HCT116 (cell line): Measurements from ENCODE around the gene CYB5A. TPM values are rescaled to one million over a fixed set of nuclear protein-coding genes. Genes with fewer than 3 reads are reported as not detected.

Experiments used
- ATAC-seq: fragments of 200-7000 bp; cut with Tn5 transposase; 2 replicates; pipeline ENCODE4 v1.9.1; 2020; ENCODE audit warnings: mild to moderate bottlenecking, moderate library complexity
- BruUV-seq: library from RNA; stranded (reverse); fragments of 400-500 nt; replicated peaks from 2 replicates; lab custom pipeline; 2021; lab: Mats Ljungman, UMichigan
- CTCF ChIA-PET: fragments of 300-600 bp; sonication (Branson Sonifier 250); formaldehyde crosslinking; loops from one replicate; lab custom pipeline; 2021; ENCODE audit warnings: antibody characterized with exemption; lab: Charles Lee
- POLR2A ChIA-PET: fragments of 300-600, 350-600 bp; sonication (Branson Sonifier 250); formaldehyde crosslinking; loops from one replicate; lab custom pipeline; 2021; ENCODE audit warnings: antibody characterized with exemption; lab: Charles Lee
- RAD21 ChIA-PET, 2 experiments: fragments of 300-600 bp; sonication (Branson Sonifier 250); formaldehyde crosslinking; loops; one replicate each; lab custom pipeline; 2023; ENCODE audit warnings: low total read pairs in 2 of 2; ENCODE audit not compliant: uncharacterized antibody in 2 of 2, unreplicated experiment in 2 of 2, low non-redundant PET in 1 of 2; lab: Charles Lee
- DNase-seq: peaks from one replicate; pipeline ENCODE4 v3.0.0-alpha.2; 2010; ENCODE audit warnings: low read depth, low spot score
- H2AFZ ChIP-seq: fragments of 200-600 bp; shearing (Covaris generic), sonication (generic); 2 replicates; pipeline ENCODE4 v1.6.1; 2017; ENCODE audit warnings: low read depth, mixed run types, mixed read lengths, antibody characterized with exemption, low read length; ENCODE audit not compliant: poor library complexity, severe bottlenecking
- H3K27ac ChIP-seq: 2 replicates; pipeline ENCODE4 v1.5.1; 2012; ENCODE audit warnings: low read depth, low read length
- H3K27me3 ChIP-seq: fragments of 200-600 bp; sonication (generic); 2 replicates; pipeline ENCODE4 v1.6.1; 2016; ENCODE audit warnings: mixed run types, low read length, mixed read lengths; ENCODE audit not compliant: insufficient read depth
- H3K36me3 ChIP-seq, 2 experiments: fragments of 200-500 bp in 1 of 2; fragments of 200-600 bp in 1 of 2; sonication (Bioruptor generic) in 1 of 2; sonication (generic) in 1 of 2; 2 replicates each; pipeline versions ENCODE4 v1.5.1 to v1.6.1; 2014 to 2016; ENCODE audit warnings: low read length in 2 of 2, inconsistent platforms in 1 of 2, mixed read lengths in 1 of 2, mixed run types in 1 of 2; ENCODE audit not compliant: insufficient read depth in 2 of 2, control insufficient read depth in 1 of 2
- H3K4me1 ChIP-seq, 2 experiments: fragments of 200-600 bp in 1 of 2; sonication (generic) in 1 of 2; 2 replicates each; pipeline versions ENCODE4 v1.5.1 to v1.6.1; 2012 to 2017; ENCODE audit warnings: low read length in 2 of 2, inconsistent platforms in 1 of 2, mild to moderate bottlenecking in 1 of 2, mixed read lengths in 1 of 2, mixed run types in 1 of 2, moderate library complexity in 1 of 2; ENCODE audit not compliant: insufficient read depth in 2 of 2, control insufficient read depth in 1 of 2
- H3K4me2 ChIP-seq: fragments of 200-600 bp; sonication (generic); 2 replicates; pipeline ENCODE4 v1.6.1; 2017; ENCODE audit warnings: mixed run types, low read length, mixed read lengths
- H3K4me3 ChIP-seq, 2 experiments: fragments of 200-600 bp in 1 of 2; sonication (generic) in 1 of 2; replicated peaks in 1 of 2; 2 replicates each; pipeline ENCODE4 v1.5.1; 2011 to 2016; ENCODE audit warnings: low read length in 2 of 2, control low read depth in 1 of 2, low read depth in 1 of 2, mild to moderate bottlenecking in 1 of 2, mixed read lengths in 1 of 2, mixed run types in 1 of 2
- H3K79me2 ChIP-seq: fragments of 200-600 bp; sonication (generic); 2 replicates; pipeline ENCODE4 v1.6.1; 2017; ENCODE audit warnings: mild to moderate bottlenecking, mixed run types, low read length, moderate library complexity, mixed read lengths; ENCODE audit not compliant: insufficient read depth
- H3K9ac ChIP-seq: fragments of 200-600 bp; sonication (generic); 2 replicates; pipeline ENCODE4 v1.6.1; 2016; ENCODE audit warnings: low read length, mixed read lengths
- H3K9me2 ChIP-seq: fragments of 200-600 bp; sonication (generic), shearing (Covaris generic); 2 replicates; pipeline ENCODE4 v1.6.1; 2017; ENCODE audit warnings: mixed run types, mild to moderate bottlenecking, moderate library complexity; ENCODE audit not compliant: insufficient read depth
- H3K9me3 ChIP-seq, 2 experiments: fragments of 200-500 bp in 1 of 2; fragments of 200-600 bp in 1 of 2; sonication (Bioruptor generic) in 1 of 2; sonication (generic) in 1 of 2; 2 replicates each; pipeline ENCODE4 v1.6.1; 2014 to 2017; ENCODE audit warnings: low read length in 2 of 2, mixed read lengths in 2 of 2, inconsistent platforms in 1 of 2, low read depth in 1 of 2, mild to moderate bottlenecking in 1 of 2, mixed run types in 1 of 2, moderate library complexity in 1 of 2; ENCODE audit not compliant: control insufficient read depth in 1 of 2, insufficient read depth in 1 of 2
- H4K20me1 ChIP-seq: fragments of 200-600 bp; sonication (generic), shearing (Covaris generic); 2 replicates; pipeline ENCODE4 v1.6.1; 2017; ENCODE audit warnings: mixed run types, mild to moderate bottlenecking, moderate library complexity; ENCODE audit not compliant: insufficient read depth
- CBX3 ChIP-seq: IDR thresholded peaks from 2 replicates; pipeline ENCODE4 v1.6.1; 2012; ENCODE audit warnings: low read depth
- EZH2 ChIP-seq: fragments of 200-600 bp; sonication (generic); IDR thresholded peaks from 2 replicates; pipeline ENCODE4 v1.6.1; 2017; ENCODE audit warnings: antibody characterized with exemption, mixed run types
- EZH2phosphoT487 ChIP-seq: fragments of 200-600 bp; IDR thresholded peaks from 2 replicates; pipeline ENCODE4 v1.6.1; 2018; ENCODE audit warnings: antibody characterized with exemption, borderline replicate concordance
- FOSL1 ChIP-seq: IDR thresholded peaks from 2 replicates; pipeline ENCODE4 v1.6.1; 2012; ENCODE audit warnings: low read depth
- POLR2A ChIP-seq: IDR thresholded peaks from 2 replicates; pipeline ENCODE4 v1.7.0; 2011; ENCODE audit warnings: borderline replicate concordance; ENCODE audit not compliant: insufficient read depth, insufficient read length; ENCODE audit errors: extremely low read depth
- ZFX ChIP-seq: fragments of 450-650 bp; IDR thresholded peaks from 2 replicates; pipeline ENCODE4 v1.6.1; 2017
- ZNF274 ChIP-seq: fragments of 200-500 bp; sonication (Bioruptor generic); IDR thresholded peaks from 2 replicates; pipeline ENCODE4 v1.6.1; 2014; ENCODE audit warnings: mild to moderate bottlenecking, low read depth, low read length, inconsistent platforms
- intact Hi-C: fragments of 100-400 bp; cut with micrococcal nuclease; formaldehyde crosslinking; loops from 2 replicates; pipeline ENCODE4 v1.10.0; 2022
- total RNA-seq: library from RNA; stranded (reverse); gene quantifications from one replicate; pipeline ENCODE4 v1.2.1, GENCODE V29; 2021; ENCODE audit not compliant: unreplicated experiment
- TF ChIP-seq, protein P1 (sequence below): IDR thresholded peaks from 2 replicates; pipeline ENCODE4 v1.6.1; 2012

CYB5A gene
- total RNA-seq, 1 experiment from 2014 or later: 37.7 TPM

DNA sequence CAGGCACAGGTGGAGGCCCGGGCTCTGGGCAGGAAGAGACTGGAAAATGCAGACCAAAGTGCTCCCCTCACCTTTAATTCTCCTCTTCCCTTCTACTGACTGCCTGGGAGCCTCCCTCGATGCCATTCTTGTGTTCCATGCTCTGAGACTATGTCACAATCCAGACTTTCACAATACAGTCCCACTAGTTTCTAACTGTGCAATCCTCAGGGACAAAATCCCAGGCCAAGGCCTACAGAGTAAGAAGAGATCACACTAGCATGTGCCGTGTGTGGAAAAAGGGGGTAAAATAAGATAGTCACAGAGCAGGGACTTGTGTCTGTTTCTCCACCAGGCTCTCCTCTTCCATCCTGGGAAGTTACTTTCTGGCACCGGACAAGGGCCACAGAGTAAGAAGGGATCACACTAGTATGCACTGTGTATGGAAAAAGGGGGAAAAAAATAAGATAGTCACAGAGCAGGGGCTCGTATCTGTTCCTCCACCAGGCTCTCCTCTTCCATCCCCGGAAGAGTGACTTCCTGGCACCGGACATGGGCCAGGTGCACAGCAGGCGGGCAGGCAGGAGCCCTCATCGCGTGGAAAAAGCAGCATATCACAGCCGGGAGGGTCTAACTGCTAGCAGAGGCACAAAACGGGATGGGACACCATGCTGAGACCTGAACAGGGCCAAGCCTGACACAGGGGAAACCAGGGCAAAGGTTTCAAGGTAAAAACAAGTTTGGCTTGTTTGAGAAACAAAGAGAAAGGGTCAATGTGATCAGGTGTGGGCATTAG, 9.6 kb downstream of the CYB5A start (continued):
- no peak for TF ChIP-seq CBX3
- TF ChIP-seq ZNF274: no peak
- TF ChIP-seq FOSL1: no peak
- TF ChIP-seq, protein P1, sequence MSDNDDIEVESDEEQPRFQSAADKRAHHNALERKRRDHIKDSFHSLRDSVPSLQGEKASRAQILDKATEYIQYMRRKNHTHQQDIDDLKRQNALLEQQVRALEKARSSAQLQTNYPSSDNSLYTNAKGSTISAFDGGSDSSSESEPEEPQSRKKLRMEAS: no peak

DNA sequence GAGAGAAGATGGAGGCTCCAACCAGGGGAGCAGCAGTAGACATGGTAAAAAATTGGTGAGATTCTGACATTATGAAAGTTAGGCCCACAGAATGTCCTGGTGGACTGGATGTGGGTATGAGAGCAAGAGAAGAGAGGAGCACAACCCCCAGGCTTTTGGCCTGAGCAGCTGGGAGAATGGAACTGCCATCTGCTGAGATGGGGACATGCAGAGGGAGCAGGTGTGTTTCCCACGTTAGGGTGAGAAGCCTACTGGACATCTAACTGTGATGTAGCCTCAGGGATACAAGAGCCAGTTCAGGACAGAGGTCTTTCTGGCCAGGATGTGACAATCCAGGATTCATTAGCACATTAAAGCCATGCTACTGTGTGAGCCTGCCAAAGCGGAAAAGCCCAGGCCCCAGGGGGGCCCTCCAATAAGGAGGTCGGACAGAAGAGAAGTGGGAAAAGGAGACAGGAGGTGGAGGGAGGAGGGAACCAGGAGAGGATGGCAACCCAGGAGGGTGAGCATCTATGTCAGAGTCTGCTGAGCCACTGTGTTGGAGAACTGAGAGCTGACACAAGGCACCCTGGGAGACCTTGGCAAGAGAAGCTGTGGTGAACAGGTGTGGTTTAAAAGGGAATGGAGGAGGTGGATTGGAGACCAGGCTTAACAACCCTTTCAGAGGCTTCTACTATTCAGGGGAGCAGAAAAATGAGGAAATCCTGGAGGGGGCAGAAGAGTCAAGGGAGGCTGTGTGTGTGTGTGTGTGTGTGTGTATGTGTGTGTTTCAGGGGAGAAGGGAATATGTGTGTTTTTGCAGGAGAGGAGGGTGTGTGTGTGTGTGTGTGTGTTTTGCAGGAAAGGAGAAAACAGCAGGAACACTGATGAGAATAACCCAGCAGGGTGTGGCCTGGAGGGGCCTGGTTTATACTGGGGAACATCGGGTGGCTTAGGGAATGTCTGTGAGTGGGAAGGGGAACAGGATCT, 10.5 kb downstream of the CYB5A start:
- Histone ChIP-seq H3K4me3 (no peak overlapping the region), H3K27ac (no peak overlapping the region), H3K9me3 (no peaks in the 10 kb centered on the region), H3K27me3 (no peaks in the 10 kb centered on the region), H2AFZ (no peak overlapping the region), H3K36me3 (no peaks in the 10 kb centered on the region; a peak in 1 of 4 replicates), H4K20me1 (no peaks in the 10 kb centered on the region), H3K9me2 (no peaks in the 10 kb centered on the region), H3K79me2 (no peaks in the 10 kb centered on the region), H3K4me1 (peaks cover 4 to 6% of the 10 kb centered on the region in 2 experiments; a peak in 2 of 4 replicates), H3K4me2 (no peak overlapping the region), H3K9ac (no peak overlapping the region)
- intact Hi-C loops: no loop called here
- POLR2A ChIA-PET: no interaction called here
- no TSS peak for BruUV-seq
- RAD21 ChIA-PET: no interaction called here
- CTCF ChIA-PET: no interaction called here
- DNase-seq: no peak
- TF ChIP-seq ZNF274 (no peak), EZH2phosphoT487 (no peak), EZH2 (no peak), ZFX (no peak), POLR2A (no peak)
- ATAC-seq: no peak; the same call in 1 of the 2 replicates
